CD4-positive, alpha-beta memory T cell (primary cell): ENCODE measurements around the gene CDH5. TPM values are rescaled to one million over a fixed set of nuclear protein-coding genes. Genes with fewer than 3 reads are reported as not detected.

ENCODE experiments used
- CTCF ChIA-PET: fragments of 350-600 bp; sonication (Branson Sonifier 250); formaldehyde crosslinking; loops from one replicate; lab custom pipeline; 2021; ENCODE audit warnings: inconsistent platforms; ENCODE audit not compliant: partially characterized antibody; lab: Charles Lee
- POLR2A ChIA-PET: fragments of 350-600 bp; sonication (Branson Sonifier 250); formaldehyde crosslinking; loops from one replicate; lab custom pipeline; 2021; ENCODE audit not compliant: partially characterized antibody; lab: Charles Lee
- DNase-seq, 5 donors: peaks; one replicate each; pipeline versions ENCODE4 v3.0.0 to v3.0.0-alpha.2; 2020 to 2022; ENCODE audit warnings: mixed read lengths in 1 of 5
- H3K27ac ChIP-seq: one replicate; pipeline ENCODE4 v1.7.0; 2013; ENCODE audit warnings: low read depth, low read length
- H3K27me3 ChIP-seq: 2 replicates; pipeline ENCODE4 v1.7.0; 2013; ENCODE audit warnings: mild to moderate bottlenecking, low read length, moderate library complexity; ENCODE audit not compliant: insufficient read depth
- H3K36me3 ChIP-seq: 2 replicates; pipeline ENCODE4 v1.7.0; 2013; ENCODE audit warnings: mild to moderate bottlenecking, low read length, moderate library complexity; ENCODE audit not compliant: insufficient read depth
- H3K4me1 ChIP-seq: 2 replicates; pipeline ENCODE4 v1.7.0; 2013; ENCODE audit warnings: mild to moderate bottlenecking, low read length, moderate library complexity; ENCODE audit not compliant: insufficient read depth
- H3K4me3 ChIP-seq, 2 donors: one replicate each; pipeline ENCODE4 v1.7.0; 2013; ENCODE audit warnings: low read length in 2 of 2, mild to moderate bottlenecking in 1 of 2
- H3K9me3 ChIP-seq, 2 donors: one replicate each; pipeline ENCODE4 v1.7.0; 2013; ENCODE audit warnings: low read length in 2 of 2, control low read depth in 1 of 2; ENCODE audit not compliant: control insufficient read depth in 1 of 2
- H3K27ac Mint-ChIP-seq, 7 donors: one replicate each; pipeline ENCODE4 v1.8.0; 2020 to 2021; ENCODE audit warnings: mixed read lengths in 7 of 7, mild to moderate bottlenecking in 6 of 7, inconsistent platforms in 3 of 7, moderate library complexity in 3 of 7
- H3K27me3 Mint-ChIP-seq, 2 donors: one replicate each; pipeline ENCODE4 v1.8.0; 2020 to 2021; ENCODE audit warnings: mixed read lengths in 2 of 2
- H3K36me3 Mint-ChIP-seq, 2 donors: one replicate each; pipeline ENCODE4 v1.8.0; 2020 to 2021; ENCODE audit warnings: mixed read lengths in 2 of 2, inconsistent platforms in 1 of 2, mild to moderate bottlenecking in 1 of 2
- H3K4me1 Mint-ChIP-seq, 4 donors: one replicate each; pipeline ENCODE4 v1.8.0; 2020 to 2021; ENCODE audit warnings: mixed read lengths in 4 of 4, mild to moderate bottlenecking in 1 of 4
- H3K4me3 Mint-ChIP-seq, 8 donors: one replicate each; pipeline ENCODE4 v1.8.0; 2020 to 2021; ENCODE audit warnings: mixed read lengths in 8 of 8, mild to moderate bottlenecking in 7 of 8, moderate library complexity in 6 of 8, inconsistent platforms in 3 of 8
- H3K9me3 Mint-ChIP-seq, 8 donors: one replicate each; pipeline ENCODE4 v1.8.0; 2020 to 2021; ENCODE audit warnings: mixed read lengths in 8 of 8, mild to moderate bottlenecking in 5 of 8, inconsistent platforms in 3 of 8, moderate library complexity in 1 of 8
- intact Hi-C: fragments of 100-400 bp; cut with micrococcal nuclease; formaldehyde crosslinking; loops from one replicate; pipeline ENCODE4 v1.15.1; 2023
- polyA plus RNA-seq, 2 donors: library from polyadenylated mRNA; unstranded; fragments of 300-500 nt; fragmentation: Illumina TruSeq; gene quantifications; one replicate each; pipeline ENCODE4 v1.2.3, GENCODE V29; 2021
- total RNA-seq, 2 experiments: library from RNA; stranded (reverse); gene quantifications; one replicate each; pipeline ENCODE4 v1.2.3, GENCODE V29; 2021

CDH5 gene
- total and polyA plus RNA-seq, 4 experiments from 2014 or later: not detected

DNA sequence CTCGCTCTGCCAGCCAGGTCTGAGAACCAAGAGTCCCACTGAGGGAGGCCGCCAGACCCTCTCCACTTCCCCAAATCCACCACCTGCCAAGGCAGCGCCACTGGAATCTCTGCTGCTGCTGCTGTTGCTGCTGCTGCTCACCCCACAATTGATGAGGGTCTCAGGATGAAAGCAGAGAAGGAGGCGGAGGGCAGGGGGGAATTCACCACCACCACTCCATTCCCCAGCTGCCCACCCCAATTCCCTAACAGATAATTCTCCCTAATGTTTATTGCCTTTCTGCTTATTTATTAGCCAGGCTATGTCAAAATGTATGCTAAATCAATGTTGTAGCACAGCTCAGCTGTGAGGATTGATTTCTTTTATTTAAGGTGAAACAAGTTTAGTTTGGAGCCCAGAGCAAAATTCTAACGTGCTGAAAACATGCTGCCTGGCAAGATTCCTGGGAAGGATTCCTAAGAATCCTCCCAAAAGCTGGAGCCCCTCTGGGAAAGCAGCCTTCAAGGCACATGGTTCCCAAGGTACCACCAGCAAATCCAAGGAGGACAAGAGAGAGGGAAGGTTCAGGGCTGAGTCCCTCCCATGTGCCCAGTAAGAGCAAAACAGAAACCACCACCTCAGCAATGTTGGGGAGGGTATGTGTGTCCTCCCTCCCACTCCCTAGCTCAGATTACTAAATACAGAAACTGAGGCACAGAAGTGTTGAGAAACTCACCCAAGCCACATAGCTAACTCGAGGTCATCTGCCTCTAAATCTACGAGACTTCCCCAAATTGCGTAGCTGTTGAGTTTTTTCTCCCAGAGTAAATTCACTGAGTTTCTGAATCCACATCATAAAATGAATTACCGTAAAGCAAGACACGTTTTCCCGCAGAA is 12.2 kb upstream of the CDH5 start:
- Mint-ChIP-seq H3K4me3 (no peak overlapping the region), H3K27ac (no peak overlapping the region), H3K9me3 (peaks cover 0 to 4% (median 0%) of the 10 kb centered on the region in 8 donors), H3K4me1 (peaks cover 0 to 3% (median under 1%) of the 10 kb centered on the region in 4 donors), H3K36me3 (no peaks in the 10 kb centered on the region), H3K27me3 (peaks cover 23 to 38% of the 10 kb centered on the region in 2 donors)
- Histone ChIP-seq H3K4me3 (no peak overlapping the region), H3K36me3 (no peaks in the 10 kb centered on the region), H3K27ac (no peak overlapping the region), H3K9me3 (no peaks in the 10 kb centered on the region), H3K27me3 (no peaks in the 10 kb centered on the region), H3K4me1 (no peaks in the 10 kb centered on the region)
- ChIA-PET POLR2A (no interaction called here), CTCF (interaction anchor here (2.5 to 6.0 kb wide), 3 partner anchors 9 to 13 kb away, joined by 9 to 44 read pairs (median 23); partner anchors contain the start of gene CDH5)
- intact Hi-C loops: no loop called here
- DNase-seq: no peak

DNA sequence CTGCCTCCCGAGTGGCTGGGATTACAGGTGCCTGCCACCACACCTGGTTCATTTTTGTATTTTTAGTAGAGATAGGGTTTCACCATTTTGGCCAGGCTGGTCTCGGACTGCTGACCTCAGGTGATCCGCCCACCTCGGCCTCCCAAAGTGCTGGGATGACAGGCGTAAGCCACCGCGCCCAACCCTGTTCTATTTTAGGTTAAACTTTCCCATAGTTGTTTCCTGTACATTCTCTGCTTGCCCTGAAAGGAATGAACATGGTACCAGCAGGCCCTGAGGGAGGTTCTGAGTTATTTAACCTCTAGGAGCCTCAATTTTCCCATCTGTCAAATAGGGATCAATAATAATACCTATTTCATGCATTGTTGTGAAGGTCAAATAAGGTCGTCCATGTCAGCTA is 11.0 kb upstream of the CDH5 start:
- H3K9me3 Mint-ChIP-seq: peaks cover 0 to 4% (median 0%) of the 10 kb centered on the region in 8 donors

DNA sequence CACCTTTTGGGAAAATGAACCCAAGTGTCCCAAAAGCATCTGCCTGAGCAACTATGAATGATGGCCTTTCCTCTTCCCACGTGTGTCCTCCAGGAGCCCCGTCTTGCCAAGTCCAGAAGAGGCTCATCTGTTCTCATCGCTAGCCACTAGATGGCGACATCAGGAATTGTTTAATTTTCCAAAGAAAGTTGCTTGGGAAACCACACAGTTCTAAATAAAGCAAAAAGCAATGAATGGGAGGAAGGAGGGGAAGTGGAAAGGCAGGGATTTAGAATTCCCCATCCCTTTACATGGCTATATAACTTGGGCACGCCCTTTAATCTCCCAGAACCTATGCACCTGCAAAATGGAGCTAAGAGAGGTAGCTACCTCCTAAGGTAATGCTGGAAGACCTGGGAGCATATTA is 9.0 kb upstream of the CDH5 start:
- ChIA-PET POLR2A (no interaction called here), CTCF (interaction anchor here (0.8 to 6.0 kb wide), 13 partner anchors 9 to 510 kb away, joined by 3 to 44 read pairs (median 5); partner anchors contain the start of gene CDH5)
- peak in 3 of 5 donors; percentile 11 to 19 (median 16) for DNase-seq
- Histone ChIP-seq H3K4me3 (no peak overlapping the region), H3K9me3 (no peaks in the 10 kb centered on the region), H3K4me1 (peaks cover 5% of the 10 kb centered on the region), H3K36me3 (no peaks in the 10 kb centered on the region), H3K27ac (no peak overlapping the region), H3K27me3 (peaks cover under 1% of the 10 kb centered on the region)
- Mint-ChIP-seq H3K36me3 (no peaks in the 10 kb centered on the region), H3K9me3 (peaks cover 0 to under 1% (median 0%) of the 10 kb centered on the region in 8 donors), H3K4me3 (no peak overlapping the region), H3K4me1 (peaks cover 0 to 5% (median 2%) of the 10 kb centered on the region in 4 donors), H3K27ac (peak overlapping the region in 1 of 7 donors; percentile 24), H3K27me3 (peaks cover 34 to 36% of the 10 kb centered on the region in 2 donors)
- intact Hi-C loops: loop anchor here (1.0 to 5.0 kb wide), 2 partner anchors 126 to 510 kb away; no protein-coding TSS in a partner anchor

More for the DNA sequence above, 11.0 kb upstream of the CDH5 start:
- Histone ChIP-seq H3K4me1 (peaks cover 1% of the 10 kb centered on the region), H3K9me3 (no peaks in the 10 kb centered on the region), H3K27me3 (no peaks in the 10 kb centered on the region), H3K36me3 (no peaks in the 10 kb centered on the region), H3K27ac (no peak overlapping the region), H3K4me3 (no peak overlapping the region)
- intact Hi-C loops: loop anchor here (5.0 kb wide), 1 partner anchor 512 kb away; no protein-coding TSS in a partner anchor
- ChIA-PET CTCF (interaction anchor here (1.2 to 6.0 kb wide), 6 partner anchors 10 to 17 kb away, joined by 3 to 44 read pairs (median 7); partner anchors contain the start of gene CDH5), POLR2A (no interaction called here)
- no peaks in the 10 kb centered on the region for H3K36me3 Mint-ChIP-seq
- no peak overlapping the region for H3K27ac Mint-ChIP-seq
- H3K27me3 Mint-ChIP-seq: peaks cover 22 to 32% of the 10 kb centered on the region in 2 donors
- DNase-seq: no peak
- H3K4me3 Mint-ChIP-seq: no peak overlapping the region
- H3K4me1 Mint-ChIP-seq: peaks cover 0 to 3% (median under 1%) of the 10 kb centered on the region in 4 donors

DNA sequence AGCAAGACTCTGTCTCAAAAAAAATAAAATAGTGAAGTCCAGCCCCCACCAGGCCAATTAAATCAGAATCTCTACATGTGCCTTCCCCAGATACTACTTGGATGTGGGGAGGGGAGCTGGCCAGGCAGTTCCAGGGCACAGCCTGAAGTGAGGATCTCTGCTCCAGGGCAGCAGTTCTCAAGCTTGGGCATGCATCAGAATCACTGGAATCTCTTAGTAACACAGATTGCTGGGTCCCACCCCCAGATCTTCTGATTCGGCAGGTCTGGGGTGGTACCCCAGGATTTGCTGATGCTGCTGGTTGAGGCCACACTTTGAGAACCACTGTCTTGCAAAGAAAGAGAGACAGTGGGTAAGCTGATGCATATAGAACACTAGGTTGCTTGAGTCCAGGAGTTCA is 8.3 kb upstream of the CDH5 start:
- H3K27ac Mint-ChIP-seq: no peak overlapping the region
- H3K4me1 Mint-ChIP-seq: peaks cover 0 to 5% (median 2%) of the 10 kb centered on the region in 4 donors
- H3K4me3 ChIP-seq: no peak overlapping the region
- no peaks in the 10 kb centered on the region for H3K9me3 Mint-ChIP-seq
- peaks cover 36 to 38% of the 10 kb centered on the region in 2 donors for H3K27me3 Mint-ChIP-seq
- no peaks in the 10 kb centered on the region for H3K9me3 ChIP-seq
- H3K36me3 ChIP-seq: no peaks in the 10 kb centered on the region
- peaks cover 7% of the 10 kb centered on the region for H3K27me3 ChIP-seq
- no peak overlapping the region for H3K27ac ChIP-seq
- H3K4me3 Mint-ChIP-seq: no peak overlapping the region
- peaks cover 5% of the 10 kb centered on the region for H3K4me1 ChIP-seq
- intact Hi-C loops: loop anchor here (5.0 kb wide), 1 partner anchor 509 kb away; no protein-coding TSS in a partner anchor
- ChIA-PET CTCF (interaction anchor here (0.8 to 6.0 kb wide), 15 partner anchors 8 to 515 kb away, joined by 3 to 44 read pairs (median 5); partner anchors contain the start of gene CDH5), POLR2A (no interaction called here)
- H3K36me3 Mint-ChIP-seq: no peaks in the 10 kb centered on the region
- DNase-seq: no peak

DNA sequence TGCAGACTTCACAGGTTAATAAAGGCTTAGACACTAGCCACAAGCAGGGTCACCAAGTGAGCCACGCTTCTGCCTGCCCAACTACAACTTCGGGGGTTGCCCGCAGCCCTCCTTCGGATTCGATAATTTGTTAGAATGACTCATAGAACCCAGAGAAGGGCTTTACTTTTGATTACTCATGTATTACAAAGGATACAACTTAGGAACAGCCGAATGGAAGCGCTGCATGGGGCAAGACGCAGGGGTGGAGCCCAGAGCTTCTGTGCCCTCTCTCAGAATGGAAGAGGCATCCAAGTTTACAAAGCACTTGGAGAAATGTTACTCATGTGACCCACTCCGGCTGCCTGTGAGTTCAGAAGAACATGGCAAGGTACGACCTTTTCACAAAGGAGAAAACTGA is 7.5 kb upstream of the CDH5 start:
- Histone ChIP-seq H3K9me3 (no peaks in the 10 kb centered on the region), H3K27ac (no peak overlapping the region), H3K4me1 (peaks cover 5% of the 10 kb centered on the region), H3K4me3 (no peak overlapping the region), H3K27me3 (peaks cover 11% of the 10 kb centered on the region), H3K36me3 (no peaks in the 10 kb centered on the region)
- Mint-ChIP-seq H3K9me3 (peaks cover 0 to 1% (median 0%) of the 10 kb centered on the region in 8 donors), H3K4me1 (peaks cover 0 to 5% (median 2%) of the 10 kb centered on the region in 4 donors), H3K36me3 (no peaks in the 10 kb centered on the region), H3K4me3 (no peak overlapping the region), H3K27ac (no peak overlapping the region), H3K27me3 (peaks cover 40 to 44% of the 10 kb centered on the region in 2 donors)
- intact Hi-C loops: loop anchor here (5.0 kb wide), 1 partner anchor 508 kb away; no protein-coding TSS in a partner anchor
- CTCF ChIA-PET: interaction anchor here (1.1 to 6.0 kb wide), 10 partner anchors 8 to 514 kb away, joined by 3 to 44 read pairs (median 4); partner anchors contain the start of gene CDH5
- DNase-seq: no peak
- POLR2A ChIA-PET: no interaction called here

DNA sequence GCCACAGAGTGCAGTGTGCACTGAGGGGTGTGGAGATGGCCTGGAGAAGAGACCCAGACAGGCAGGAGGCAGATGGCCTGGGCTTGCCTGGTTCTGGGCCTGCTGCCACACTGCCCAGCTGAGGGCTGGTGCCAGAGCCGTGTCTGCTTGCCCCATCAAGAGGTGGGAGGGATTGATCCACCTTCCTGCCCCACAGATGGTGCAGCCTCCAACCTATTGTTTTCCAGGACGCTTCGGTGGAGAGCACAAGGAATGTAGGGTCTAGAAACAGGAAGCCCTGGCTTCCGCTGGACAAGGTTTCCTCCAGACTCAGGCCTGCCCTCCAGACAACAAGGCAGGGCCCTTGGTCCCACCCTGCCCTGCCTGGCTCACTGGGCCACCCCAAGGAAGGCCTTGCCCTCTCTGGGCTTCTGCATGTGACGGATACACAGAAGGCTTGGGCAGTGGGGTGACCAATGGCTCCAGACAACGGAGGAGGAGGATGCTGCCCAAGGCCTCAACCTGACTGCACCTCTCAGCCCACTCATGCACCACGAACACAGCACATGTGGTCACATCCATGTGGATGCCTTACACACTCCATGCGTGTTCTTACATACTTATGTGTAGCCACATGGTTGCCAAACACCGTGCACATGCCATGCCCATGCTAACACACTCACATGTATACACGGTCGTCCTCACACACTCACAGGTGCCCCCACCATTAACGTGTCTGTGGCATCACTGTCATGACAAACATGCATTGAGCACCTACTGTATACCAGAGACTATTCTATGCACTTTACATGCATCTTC is 6.5 kb upstream of the CDH5 start:
- intact Hi-C loops: loop anchor here (5.0 kb wide), 1 partner anchor 507 kb away; no protein-coding TSS in a partner anchor

More for the DNA sequence above, 6.5 kb upstream of the CDH5 start:
- H3K36me3 ChIP-seq: no peaks in the 10 kb centered on the region
- no peak overlapping the region for H3K4me3 ChIP-seq
- POLR2A ChIA-PET: no interaction called here
- peaks cover 16% of the 10 kb centered on the region for H3K27me3 ChIP-seq
- Mint-ChIP-seq H3K27ac (no peak overlapping the region), H3K4me3 (no peak overlapping the region), H3K4me1 (peaks cover 1 to 5% (median 2%) of the 10 kb centered on the region in 4 donors), H3K36me3 (no peaks in the 10 kb centered on the region), H3K9me3 (peaks cover 0 to 1% (median 0%) of the 10 kb centered on the region in 8 donors), H3K27me3 (peaks cover 42 to 44% of the 10 kb centered on the region in 2 donors)
- DNase-seq: no peak
- H3K9me3 ChIP-seq: no peaks in the 10 kb centered on the region
- no peak overlapping the region for H3K27ac ChIP-seq
- CTCF ChIA-PET: interaction anchor here (4.0 to 6.0 kb wide), 2 partner anchors 7 to 15 kb away, joined by 27 to 44 read pairs; partner anchors contain the start of gene CDH5
- peaks cover 5% of the 10 kb centered on the region for H3K4me1 ChIP-seq
